GM12878 (cell line): ENCODE measurements around the gene TM4SF4. TPM values are rescaled to one million over a fixed set of nuclear protein-coding genes. Genes with fewer than 3 reads are reported as not detected.
A peak's percentile ranks its signal among the peaks of the same experiment; 100 is the strongest.

ENCODE experiments used
- ATAC-seq: fragments of 200-7000 bp; cut with Tn5 transposase; 3 replicates; pipeline ENCODE4 v1.9.1; 2020; ENCODE audit warnings: mild to moderate bottlenecking, moderate library complexity
- BruUV-seq: library from RNA; stranded (reverse); fragments of 400-500 nt; replicated peaks from 2 replicates; lab custom pipeline; 2021; lab: Mats Ljungman, UMichigan
- CTCF ChIA-PET: fragments of 300-600 bp; sonication (Branson Sonifier 250); formaldehyde crosslinking; extraction: SDS; loops from one replicate; lab custom pipeline; 2021; ENCODE audit warnings: inconsistent platforms; lab: Yijun Ruan, JAX
- POLR2A ChIA-PET: fragments of 350-600 bp; formaldehyde crosslinking; extraction: SDS; loops from one replicate; lab custom pipeline; 2021; ENCODE audit warnings: inconsistent platforms; lab: Charles Lee
- RAD21 ChIA-PET: fragments of 300-600 bp; sonication (Branson Sonifier 250); formaldehyde crosslinking; loops from one replicate; lab custom pipeline; 2023; ENCODE audit warnings: antibody characterized with exemption; ENCODE audit not compliant: unreplicated experiment; lab: Charles Lee
- SMC1A ChIA-PET: fragments of 300-600 bp; sonication (Branson Sonifier 250); formaldehyde crosslinking; loops from one replicate; lab custom pipeline; 2023; ENCODE audit not compliant: unreplicated experiment, uncharacterized antibody; lab: Charles Lee
- DNase-seq: peaks from one replicate; pipeline ENCODE4 v3.0.0-alpha.2; 2011; ENCODE audit warnings: low read depth, low spot score
- FAIRE-seq: peaks from 3 replicates; lab custom pipeline; 2011; peaks lifted over from hg19 to GRCh38; lab: Jason Lieb, UNC
- H2AFZ ChIP-seq: 2 replicates; pipeline ENCODE4 v1.6.0; 2011; ENCODE audit warnings: low read depth, low read length, control low read depth; ENCODE audit not compliant: control insufficient read depth
- H3K27ac ChIP-seq: 2 replicates; pipeline ENCODE4 v1.5.1; 2011; ENCODE audit warnings: control low read depth; ENCODE audit not compliant: control insufficient read depth, insufficient read depth
- H3K27me3 ChIP-seq, 2 experiments: replicated peaks in 1 of 2; 2 replicates each; pipeline versions ENCODE4 v1.6.0 to v1.6.1; 2011; ENCODE audit warnings: low read length in 1 of 2; ENCODE audit not compliant: control insufficient read depth in 2 of 2, insufficient read depth in 2 of 2
- H3K36me3 ChIP-seq, 2 experiments: 2 replicates each; pipeline ENCODE4 v1.5.1; 2011; ENCODE audit warnings: low read length in 1 of 2; ENCODE audit not compliant: control insufficient read depth in 2 of 2, insufficient read depth in 2 of 2
- H3K4me1 ChIP-seq: 2 replicates; pipeline ENCODE4 v1.6.1; 2011; ENCODE audit warnings: mild to moderate bottlenecking, low read length, moderate library complexity, mixed read lengths; ENCODE audit not compliant: control insufficient read depth, insufficient read depth
- H3K4me2 ChIP-seq: 2 replicates; pipeline ENCODE4 v1.6.0; 2011; ENCODE audit warnings: control low read depth; ENCODE audit not compliant: control insufficient read depth, insufficient read depth
- H3K4me3 ChIP-seq: fragments of 200-600 bp; sonication (generic); 2 replicates; pipeline ENCODE4 v1.5.1; 2016
- H3K79me2 ChIP-seq: 2 replicates; pipeline ENCODE4 v1.6.0; 2011; ENCODE audit warnings: low read length; ENCODE audit not compliant: control insufficient read depth, insufficient read depth
- H3K9ac ChIP-seq: 2 replicates; pipeline ENCODE4 v1.8.0; 2011; ENCODE audit warnings: low read length, control low read depth, mixed read lengths; ENCODE audit not compliant: control insufficient read depth, insufficient read depth
- H3K9me3 ChIP-seq: replicated peaks from 3 replicates; pipeline ENCODE4 v1.5.1; 2011; ENCODE audit warnings: mild to moderate bottlenecking, low read length; ENCODE audit not compliant: control insufficient read depth, insufficient read depth
- H4K20me1 ChIP-seq: 2 replicates; pipeline ENCODE4 v1.6.0; 2011; ENCODE audit not compliant: control insufficient read depth, insufficient read depth
- BHLHE40 ChIP-seq, 2 experiments: fragments of 450-650 bp in 1 of 2; IDR thresholded peaks; 2 replicates each; pipeline ENCODE4 v1.6.1; 2011 to 2017; ENCODE audit warnings: low read depth in 2 of 2, borderline replicate concordance in 1 of 2, improper control_type of control experiment in 1 of 2, low read length in 1 of 2, mild to moderate bottlenecking in 1 of 2
- CTCF ChIP-seq, 3 experiments: IDR thresholded peaks in 2 of 3; conservative IDR thresholded peaks in 1 of 3; 2 replicates each; pipeline ENCODE4 v1.5.1; 2011; ENCODE audit warnings: low read depth in 3 of 3, low read length in 3 of 3, mild to moderate bottlenecking in 3 of 3, control low read depth in 2 of 3, moderate library complexity in 2 of 3, inconsistent platforms in 1 of 3, mixed read lengths in 1 of 3; ENCODE audit not compliant: control insufficient read depth in 2 of 3, insufficient read depth in 1 of 3; ENCODE audit errors: extremely low read depth in 1 of 3
- E4F1 ChIP-seq: fragments of 450-650 bp; IDR thresholded peaks from 2 replicates; pipeline ENCODE4 v1.6.1; 2018; ENCODE audit warnings: borderline replicate concordance, mild to moderate bottlenecking; ENCODE audit not compliant: partially characterized antibody
- FOXM1 ChIP-seq: IDR thresholded peaks from 2 replicates; pipeline ENCODE4 v1.6.1; 2012; ENCODE audit warnings: low read depth, mild to moderate bottlenecking, inconsistent platforms, low read length, moderate library complexity
- JUNB ChIP-seq: IDR thresholded peaks from 2 replicates; pipeline ENCODE4 v1.6.1; 2016; ENCODE audit warnings: antibody characterized with exemption, mild to moderate bottlenecking
- MAX ChIP-seq: IDR thresholded peaks from 2 replicates; pipeline ENCODE4 v1.6.1; 2012; ENCODE audit warnings: low read depth, low read length, improper control_type of control experiment
- RAD21 ChIP-seq: IDR thresholded peaks from 2 replicates; pipeline ENCODE4 v1.6.1; 2011; ENCODE audit warnings: mild to moderate bottlenecking, low read depth, low read length, moderate library complexity; ENCODE audit not compliant: insufficient read depth
- SMC3 ChIP-seq: IDR thresholded peaks from 2 replicates; pipeline ENCODE4 v1.6.1; 2011; ENCODE audit warnings: low read length, improper control_type of control experiment, borderline replicate concordance
- SUZ12 ChIP-seq: fragments of 200-600 bp; sonication (generic); IDR thresholded peaks from one replicate; pipeline ENCODE4 v1.6.1; 2018; ENCODE audit warnings: antibody characterized with exemption, mild to moderate bottlenecking; ENCODE audit not compliant: unreplicated experiment
- WGBS: methylation state at CpG from one replicate; pipeline ENCODE4 v1.1.6; 2016; ENCODE audit warnings: low lambda C conversion rate; ENCODE audit not compliant: insufficient replicate concordance, insufficient coverage; ENCODE audit errors: missing lambda C conversion rate; 5-methylcytosine and 5-hydroxymethylcytosine counted together
- in situ Hi-C: fragments of 300-500 bp; cut with MboI; formaldehyde crosslinking; loops from 9 replicates; pipeline ENCODE4 v1.14.3; 2018; ENCODE audit warnings: mixed read lengths
- intact Hi-C: fragments of 100-400 bp; cut with micrococcal nuclease; formaldehyde crosslinking; loops from one replicate; pipeline ENCODE4 v1.14.2; 2022; ENCODE audit not compliant: unreplicated experiment
- polyA plus RNA-seq, 11 experiments: library from polyadenylated mRNA; depleted of rRNA in 4 of 11; unstranded in 6 of 11; stranded (reverse) in 5 of 11; fragments of >200 nt; fragmentation: Nextera tagmentation in 4 of 11; fragmentation: Illumina TruSeq in 1 of 11; extraction: Ambion mirVana in 4 of 11; extraction: Trizol in 1 of 11; gene quantifications; 1 replicate in 1 of 11; 2 replicates in 10 of 11; pipeline versions ENCODE4 v1.2.1 to v1.2.3, GENCODE V29; 2011 to 2016; ENCODE audit warnings: inconsistent platforms in 2 of 11, missing spikeins in 2 of 11, low read depth in 1 of 11
- total RNA-seq, 4 experiments: library from RNA; depleted of rRNA in 3 of 4; stranded (reverse); fragments of >200 nt in 3 of 4; fragmentation: Illumina TruSeq in 1 of 4; extraction: Trizol in 1 of 4; gene quantifications; 2 replicates each; pipeline versions ENCODE4 v1.2.1 to v1.2.3, GENCODE V29; 2013 to 2021

Gene TM4SF4
- total and polyA plus RNA-seq, 10 of the 15 experiments (the other 5 are each of a cell fraction or from before 2014, with no cell fraction given), result 0.06 to 1.3 TPM; not detected in 8

GRCh38 chr3:149511040-149511626, 36.6 kb downstream of the TM4SF4 start (continued):
- no peak for TF ChIP-seq SUZ12

GRCh38 chr3:149512073-149512782, 37.7 kb downstream of the TM4SF4 start:
- no peak overlapping the region for H3K4me2 ChIP-seq
- POLR2A ChIA-PET, result no interaction called here
- no peaks in the 10 kb centered on the region; the same call in 1 of the 2 replicates for H3K4me1 ChIP-seq
- no TSS peak for BruUV-seq
- H3K9me3 ChIP-seq, result no peaks in the 10 kb centered on the region
- 19% methylated on average over 9 of the region's 9 CpGs for WGBS
- in situ Hi-C loops, result loop anchor here (25.0 kb wide), 1 partner anchor 675 kb away; no protein-coding TSS in a partner anchor
- ATAC-seq, result peak; percentile 92
- intact Hi-C loops, result loop anchor here (1.0 kb wide), 3 partner anchors 205 to 259 kb away; partner anchors contain the start of gene COMMD2
- H3K9ac ChIP-seq, result no peak overlapping the region
- SMC1A ChIA-PET, result interaction anchor here (0.7 to 7.2 kb wide), 11 partner anchors 10 to 397 kb away, joined by 3 to 86 read pairs (median 4); partner anchors contain the start of gene COMMD2
- RAD21 ChIA-PET, result interaction anchor here (0.7 to 3.8 kb wide), 6 partner anchors 17 to 296 kb away, joined by 3 to 37 read pairs (median 3); no protein-coding TSS in a partner anchor
- DNase-seq, result no peak
- FAIRE-seq, result peak; percentile 93
- H4K20me1 ChIP-seq, result no peaks in the 10 kb centered on the region
- H2AFZ ChIP-seq, result no peak overlapping the region
- no peak overlapping the region for H3K4me3 ChIP-seq
- CTCF ChIA-PET, result interaction anchor here (0.6 to 11.4 kb wide), 22 partner anchors 10 to 781 kb away, joined by 3 to 222 read pairs (median 4); partner anchors contain the start of gene COMMD2
- H3K27me3 ChIP-seq, result no peaks in the 10 kb centered on the region
- H3K79me2 ChIP-seq, result no peaks in the 10 kb centered on the region
- H3K27ac ChIP-seq, result no peak overlapping the region
- no peaks in the 10 kb centered on the region for H3K36me3 ChIP-seq
- TF ChIP-seq FOXM1, result 0 out of 2 replicates have a peak, but pooled peaks have one; percentile 28
- peak; percentile 81 to 85 (median 84); a peak in 5 of 6 replicates for TF ChIP-seq CTCF (IDR thresholded peaks at IDR 0.05 in 2 of 3, conservative IDR thresholded peaks at IDR 0.05 in 1 of 3; ENCODE audit: control insufficient read depth in 2 of 3, extremely low read depth in 1 of 3, insufficient read depth in 1 of 3, low read depth in 3 of 3, low read length in 3 of 3)
- TF ChIP-seq BHLHE40 (IDR thresholded peaks at IDR 0.05; ENCODE audit: borderline replicate concordance in 1 of 2, low read depth in 2 of 2, low read length in 1 of 2), result 0 out of 4 replicates have a peak, but pooled peaks of 1 of the 2 experiments have one; percentile 31
- TF ChIP-seq MAX, result 0 out of 2 replicates have a peak, but pooled peaks have one; percentile 26
- peak; percentile 93 for TF ChIP-seq RAD21
- TF ChIP-seq E4F1, result no peak
- no peak for TF ChIP-seq JUNB
- TF ChIP-seq SMC3, result peak; percentile 66
